GM12878 (cell line): ENCODE data around the gene UBASH3B.

Source experiments
- EZH2 ChIP-seq: IDR thresholded peaks from 2 replicates; pipeline ENCODE4 v1.6.1; 2012; ENCODE audit warnings: low read depth, mild to moderate bottlenecking, control low read depth, inconsistent platforms, low read length, borderline replicate concordance; ENCODE audit not compliant: control insufficient read depth
- HCFC1 ChIP-seq: fragments of 150-350 bp; IDR thresholded peaks from 2 replicates; pipeline ENCODE4 v1.6.1; 2014; ENCODE audit warnings: low read length
- MAX ChIP-seq: IDR thresholded peaks from 2 replicates; pipeline ENCODE4 v1.6.1; 2012; ENCODE audit warnings: low read depth, low read length, improper control_type of control experiment
- NR2C1 ChIP-seq: fragments of 450-650 bp; IDR thresholded peaks from 2 replicates; pipeline ENCODE4 v1.6.1; 2017; ENCODE audit warnings: antibody characterized with exemption, mild to moderate bottlenecking, moderate library complexity
- RFX5 ChIP-seq: IDR thresholded peaks from 2 replicates; pipeline ENCODE4 v1.6.1; 2011; ENCODE audit warnings: low read depth, low read length, improper control_type of control experiment
- SREBF1 ChIP-seq: IDR thresholded peaks from 2 replicates; pipeline ENCODE4 v1.6.1; 2012; ENCODE audit warnings: mild to moderate bottlenecking, low read length
- ZNF384 ChIP-seq: IDR thresholded peaks from 2 replicates; pipeline ENCODE4 v1.6.1; 2012; ENCODE audit warnings: low read depth, mild to moderate bottlenecking, low read length, improper control_type of control experiment, borderline replicate concordance
- ZZZ3 ChIP-seq: IDR thresholded peaks from 2 replicates; pipeline ENCODE4 v1.6.1; 2011; ENCODE audit warnings: low read depth; ENCODE audit not compliant: control insufficient read depth, insufficient read length
- TF ChIP-seq, protein P1 (sequence below), 3 experiments: IDR thresholded peaks in 2 of 3; conservative IDR thresholded peaks in 1 of 3; 2 replicates each; pipeline ENCODE4 v1.5.1; 2011; ENCODE audit warnings: low read depth in 3 of 3, low read length in 3 of 3, mild to moderate bottlenecking in 3 of 3, control low read depth in 2 of 3, moderate library complexity in 2 of 3, inconsistent platforms in 1 of 3, mixed read lengths in 1 of 3; ENCODE audit not compliant: control insufficient read depth in 2 of 3, insufficient read depth in 1 of 3; ENCODE audit errors: extremely low read depth in 1 of 3
- TF ChIP-seq, protein P2 (sequence below): IDR thresholded peaks from 2 replicates; pipeline ENCODE4 v1.6.1; 2012; ENCODE audit warnings: improper control_type of control experiment, low read depth, low read length; ENCODE audit not compliant: insufficient replicate concordance

DNA sequence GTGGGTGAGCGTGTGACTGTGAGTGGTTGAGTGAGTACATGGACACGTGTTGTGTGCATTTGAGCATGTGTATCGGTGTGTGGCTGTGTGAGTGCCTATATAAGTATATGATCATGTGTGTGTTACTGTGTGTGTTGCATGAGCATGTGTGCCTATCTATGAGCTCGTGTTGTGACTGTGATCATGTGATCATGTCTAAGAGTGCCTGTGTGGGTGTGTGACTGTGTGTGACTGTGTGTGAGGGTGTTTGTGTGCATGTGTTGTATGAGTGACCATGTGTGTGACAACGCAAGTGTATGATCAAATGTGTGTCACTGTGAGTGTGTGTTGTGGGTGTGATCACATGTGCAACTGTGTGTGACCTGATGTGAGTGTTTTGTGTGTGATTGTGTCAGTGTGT lies 88.8 kb downstream of the UBASH3B start:
- TF ChIP-seq SREBF1 (no peak), HCFC1 (no peak), EZH2 (no peak), ZNF384 (no peak), MAX (no peak), ZZZ3 (no peak), RFX5 (no peak), NR2C1 (no peak)
- TF ChIP-seq, protein P1, sequence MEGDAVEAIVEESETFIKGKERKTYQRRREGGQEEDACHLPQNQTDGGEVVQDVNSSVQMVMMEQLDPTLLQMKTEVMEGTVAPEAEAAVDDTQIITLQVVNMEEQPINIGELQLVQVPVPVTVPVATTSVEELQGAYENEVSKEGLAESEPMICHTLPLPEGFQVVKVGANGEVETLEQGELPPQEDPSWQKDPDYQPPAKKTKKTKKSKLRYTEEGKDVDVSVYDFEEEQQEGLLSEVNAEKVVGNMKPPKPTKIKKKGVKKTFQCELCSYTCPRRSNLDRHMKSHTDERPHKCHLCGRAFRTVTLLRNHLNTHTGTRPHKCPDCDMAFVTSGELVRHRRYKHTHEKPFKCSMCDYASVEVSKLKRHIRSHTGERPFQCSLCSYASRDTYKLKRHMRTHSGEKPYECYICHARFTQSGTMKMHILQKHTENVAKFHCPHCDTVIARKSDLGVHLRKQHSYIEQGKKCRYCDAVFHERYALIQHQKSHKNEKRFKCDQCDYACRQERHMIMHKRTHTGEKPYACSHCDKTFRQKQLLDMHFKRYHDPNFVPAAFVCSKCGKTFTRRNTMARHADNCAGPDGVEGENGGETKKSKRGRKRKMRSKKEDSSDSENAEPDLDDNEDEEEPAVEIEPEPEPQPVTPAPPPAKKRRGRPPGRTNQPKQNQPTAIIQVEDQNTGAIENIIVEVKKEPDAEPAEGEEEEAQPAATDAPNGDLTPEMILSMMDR (IDR thresholded peaks at IDR 0.05 in 2 of 3, conservative IDR thresholded peaks at IDR 0.05 in 1 of 3; ENCODE audit: control insufficient read depth in 2 of 3, extremely low read depth in 1 of 3, insufficient read depth in 1 of 3, low read depth in 3 of 3, low read length in 3 of 3) = no peak
- TF ChIP-seq, protein P2, sequence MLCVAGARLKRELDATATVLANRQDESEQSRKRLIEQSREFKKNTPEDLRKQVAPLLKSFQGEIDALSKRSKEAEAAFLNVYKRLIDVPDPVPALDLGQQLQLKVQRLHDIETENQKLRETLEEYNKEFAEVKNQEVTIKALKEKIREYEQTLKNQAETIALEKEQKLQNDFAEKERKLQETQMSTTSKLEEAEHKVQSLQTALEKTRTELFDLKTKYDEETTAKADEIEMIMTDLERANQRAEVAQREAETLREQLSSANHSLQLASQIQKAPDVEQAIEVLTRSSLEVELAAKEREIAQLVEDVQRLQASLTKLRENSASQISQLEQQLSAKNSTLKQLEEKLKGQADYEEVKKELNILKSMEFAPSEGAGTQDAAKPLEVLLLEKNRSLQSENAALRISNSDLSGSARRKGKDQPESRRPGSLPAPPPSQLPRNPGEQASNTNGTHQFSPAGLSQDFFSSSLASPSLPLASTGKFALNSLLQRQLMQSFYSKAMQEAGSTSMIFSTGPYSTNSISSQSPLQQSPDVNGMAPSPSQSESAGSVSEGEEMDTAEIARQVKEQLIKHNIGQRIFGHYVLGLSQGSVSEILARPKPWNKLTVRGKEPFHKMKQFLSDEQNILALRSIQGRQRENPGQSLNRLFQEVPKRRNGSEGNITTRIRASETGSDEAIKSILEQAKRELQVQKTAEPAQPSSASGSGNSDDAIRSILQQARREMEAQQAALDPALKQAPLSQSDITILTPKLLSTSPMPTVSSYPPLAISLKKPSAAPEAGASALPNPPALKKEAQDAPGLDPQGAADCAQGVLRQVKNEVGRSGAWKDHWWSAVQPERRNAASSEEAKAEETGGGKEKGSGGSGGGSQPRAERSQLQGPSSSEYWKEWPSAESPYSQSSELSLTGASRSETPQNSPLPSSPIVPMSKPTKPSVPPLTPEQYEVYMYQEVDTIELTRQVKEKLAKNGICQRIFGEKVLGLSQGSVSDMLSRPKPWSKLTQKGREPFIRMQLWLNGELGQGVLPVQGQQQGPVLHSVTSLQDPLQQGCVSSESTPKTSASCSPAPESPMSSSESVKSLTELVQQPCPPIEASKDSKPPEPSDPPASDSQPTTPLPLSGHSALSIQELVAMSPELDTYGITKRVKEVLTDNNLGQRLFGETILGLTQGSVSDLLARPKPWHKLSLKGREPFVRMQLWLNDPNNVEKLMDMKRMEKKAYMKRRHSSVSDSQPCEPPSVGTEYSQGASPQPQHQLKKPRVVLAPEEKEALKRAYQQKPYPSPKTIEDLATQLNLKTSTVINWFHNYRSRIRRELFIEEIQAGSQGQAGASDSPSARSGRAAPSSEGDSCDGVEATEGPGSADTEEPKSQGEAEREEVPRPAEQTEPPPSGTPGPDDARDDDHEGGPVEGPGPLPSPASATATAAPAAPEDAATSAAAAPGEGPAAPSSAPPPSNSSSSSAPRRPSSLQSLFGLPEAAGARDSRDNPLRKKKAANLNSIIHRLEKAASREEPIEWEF = no peak
